ENCODE measurements around the gene FAM228B. TPM values are rescaled to one million over a fixed set of nuclear protein-coding genes. Genes with fewer than 3 reads are reported as not detected.

The FAM228B gene
- total RNA-seq, 4 donors from 2014 or later, result 3.0 to 6.7 (median 4.3) TPM

- no peaks in the 10 kb centered on the region for H3K9me3 ChIP-seq
- no peaks in the 10 kb centered on the region for H3K4me1 ChIP-seq
- in situ Hi-C loops (cut with MboI; ENCODE audit: low sequenced_read_pairs in 4 of 4) (no loop called here), intact Hi-C loops (cut with DNase I; ENCODE audit: low total_unique reads) (no loop called here)
- H3K27me3 ChIP-seq, result no peaks in the 10 kb centered on the region
- ATAC-seq (no peak), DNase-seq (no peak)
- H3K4me3 ChIP-seq, result no peak overlapping the region
- no peak for TF ChIP-seq POLR2A (IDR thresholded peaks at IDR 0.05)
- TF ChIP-seq CTCF (IDR thresholded peaks at IDR 0.05 in 4 of 5, conservative IDR thresholded peaks at IDR 0.05 in 1 of 5), result no peak
- H3K36me3 ChIP-seq, result peaks cover 0 to 72% of the 10 kb centered on the region in 2 donors
- H3K27ac ChIP-seq, result no peak overlapping the region
Observed at GRCh38 chr2:24214880-24215279, 91.6 kb downstream of the FAM228B start.

Other genes with a start within 250 kb of the FAM228B start
- gene ATAD2B, start 196.3 kb upstream of the FAM228B start, total RNA-seq, result 10 to 100 TPM in 1 of 4 donors, 1 to 10 TPM in 3; 7.3 to 18.1 (median 7.7) TPM
- gene UBXN2A, start 183.0 kb upstream of the FAM228B start, total RNA-seq, result 10 to 100 TPM; 13.7 to 20.8 (median 17.0) TPM
- not detected for gene MFSD2B, start 113.4 kb upstream of the FAM228B start, total RNA-seq
- 1 to 10 TPM; 4.8 to 8.4 (median 8.3) TPM for gene WDCP, start 76.1 kb upstream of the FAM228B start, total RNA-seq
- gene FKBP1B, start 73.7 kb upstream of the FAM228B start, total RNA-seq, result 1 to 10 TPM in 2 of 4 donors, under 1 TPM in 1, not detected in 1; 0.91 to 2.9 (median 1.5) TPM
- gene SF3B6, start 47.1 kb upstream of the FAM228B start, total RNA-seq, result 10 to 100 TPM; 55.2 to 88.1 (median 70.5) TPM
- gene TP53I3, start 38.6 kb upstream of the FAM228B start, total RNA-seq, result 1 to 10 TPM; 3.3 to 7.6 (median 4.9) TPM
- gene PFN4, start 135 bp upstream of the FAM228B start, total RNA-seq, result not detected
- gene FAM228A, start 51.6 kb downstream of the FAM228B start, total RNA-seq, result under 1 TPM in 2 of 4 donors, not detected in 2; 0.39 to 0.41 TPM
- 10 to 100 TPM; 33.9 to 66.7 (median 42.4) TPM for gene ITSN2, start 237.1 kb downstream of the FAM228B start, total RNA-seq

Data from gastrocnemius medialis (tissue), 4 donors.